H1 (cell line): ENCODE data around the gene ZBTB25. TPM values are rescaled to one million over a fixed set of nuclear protein-coding genes. Genes with fewer than 3 reads are reported as not detected.

Source experiments
- KDM1A ChIP-seq: fragments of 200-600, 300-600 bp; sonication (generic); IDR thresholded peaks from 2 replicates; pipeline ENCODE4 v1.7.1; 2016; ENCODE audit warnings: mild to moderate bottlenecking, low read length, borderline replicate concordance
- SIN3A ChIP-seq, 2 experiments: IDR thresholded peaks in 1 of 2; conservative IDR thresholded peaks in 1 of 2; 2 replicates each; pipeline ENCODE4 v1.6.1; 2011 to 2012; ENCODE audit warnings: low read length in 2 of 2, improper control_type of control experiment in 1 of 2, low read depth in 1 of 2, mild to moderate bottlenecking in 1 of 2
- SP4 ChIP-seq: IDR thresholded peaks from 2 replicates; pipeline ENCODE4 v1.6.1; 2012; ENCODE audit warnings: low read length, inconsistent platforms
- polyA plus RNA-seq, 7 experiments: library from polyadenylated mRNA; depleted of rRNA in 3 of 7; stranded (reverse) in 5 of 7; unstranded in 2 of 7; fragments of >200 nt in 5 of 7; fragments of 200-250 nt in 2 of 7; gene quantifications; 1 replicate in 5 of 7; 2 replicates in 1 of 7; 4 replicates in 1 of 7; pipeline versions ENCODE4 v1.2.1 to v1.2.3, GENCODE V29; 2011 to 2013; ENCODE audit warnings: missing spikeins in 2 of 7, mixed read lengths in 2 of 7
- total RNA-seq: library from RNA; stranded (reverse); fragmentation: NEBNext Ultra II Directional; extraction: Animal tissue kit (Norgen Biotek cat#: 25700); gene quantifications from 2 replicates; pipeline ENCODE4 v1.2.1, GENCODE V29; 2021

ZBTB25 gene
- total and polyA plus RNA-seq, 2 of the 8 experiments (the other 6 are each of a cell fraction or from before 2014, with no cell fraction given): 5.4 to 11.4 TPM

- TF ChIP-seq KDM1A: no peak
- peak in 1 of 2 experiments; percentile 34; a peak in 1 of 4 replicates for TF ChIP-seq SIN3A (conservative IDR thresholded peaks at IDR 0.05 in 1 of 2, IDR thresholded peaks at IDR 0.05 in 1 of 2; ENCODE audit: low read depth in 1 of 2, low read length in 2 of 2)
- no peak; the same call in 1 of the 2 replicates for TF ChIP-seq SP4
- TF ChIP-seq, all 59 proteins: peak for 20
Measured at GRCh38 chr14:64503434-64504309, at the start of gene ZBTB25 (continued).
